ENCODE results near the gene REC8.
"Not testable (repeated sequence)": the region's sequence is repeated elsewhere in the genome, so short reads cannot be mapped to it uniquely, and the experiment has no call there.

The REC8 gene

DNA sequence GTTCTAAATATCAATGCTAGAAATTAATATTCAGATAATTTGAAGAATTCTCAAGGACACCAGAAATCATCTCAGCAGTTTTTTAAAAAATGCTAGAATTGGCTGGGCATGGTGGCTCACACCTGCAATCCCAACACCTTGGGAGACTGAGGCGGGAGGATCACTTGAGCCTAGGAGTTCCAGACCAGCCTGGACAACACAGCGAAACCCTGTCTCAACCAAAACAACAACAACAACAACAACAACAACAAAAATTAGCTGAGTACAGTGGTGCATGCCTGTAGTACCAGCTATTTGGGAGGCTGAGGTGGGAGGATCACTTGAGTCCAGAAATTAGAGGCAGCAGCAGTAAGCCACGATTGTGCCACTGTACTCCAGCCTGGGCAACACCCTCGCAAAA, 47.2 kb downstream of the REC8 start:
- H3K4me2 ChIP-seq (ENCODE audit: insufficient read depth, low read length): no peak overlapping the region
- ATAC-seq (ENCODE audit: insufficient read depth, low read depth): no peak
- H3K79me2 ChIP-seq (ENCODE audit: insufficient read depth, low read length): peaks cover 54% of the 10 kb centered on the region
- no peak overlapping the region for H3K4me3 ChIP-seq (ENCODE audit: low read depth in 1 of 2, low read length in 2 of 2)
- H3K9me3 ChIP-seq (ENCODE audit: insufficient read depth, low read length, severe bottlenecking): no peaks in the 10 kb centered on the region
- peaks cover 2% of the 10 kb centered on the region; the same call in 1 of the 2 replicates for H4K20me1 ChIP-seq (ENCODE audit: insufficient read depth, low read length)
- no peak overlapping the region for H3K9ac ChIP-seq (ENCODE audit: low read depth, low read length)
- peaks cover 11% of the 10 kb centered on the region for H3K36me3 ChIP-seq (ENCODE audit: insufficient read depth, low read length)
- TF ChIP-seq, protein P1, sequence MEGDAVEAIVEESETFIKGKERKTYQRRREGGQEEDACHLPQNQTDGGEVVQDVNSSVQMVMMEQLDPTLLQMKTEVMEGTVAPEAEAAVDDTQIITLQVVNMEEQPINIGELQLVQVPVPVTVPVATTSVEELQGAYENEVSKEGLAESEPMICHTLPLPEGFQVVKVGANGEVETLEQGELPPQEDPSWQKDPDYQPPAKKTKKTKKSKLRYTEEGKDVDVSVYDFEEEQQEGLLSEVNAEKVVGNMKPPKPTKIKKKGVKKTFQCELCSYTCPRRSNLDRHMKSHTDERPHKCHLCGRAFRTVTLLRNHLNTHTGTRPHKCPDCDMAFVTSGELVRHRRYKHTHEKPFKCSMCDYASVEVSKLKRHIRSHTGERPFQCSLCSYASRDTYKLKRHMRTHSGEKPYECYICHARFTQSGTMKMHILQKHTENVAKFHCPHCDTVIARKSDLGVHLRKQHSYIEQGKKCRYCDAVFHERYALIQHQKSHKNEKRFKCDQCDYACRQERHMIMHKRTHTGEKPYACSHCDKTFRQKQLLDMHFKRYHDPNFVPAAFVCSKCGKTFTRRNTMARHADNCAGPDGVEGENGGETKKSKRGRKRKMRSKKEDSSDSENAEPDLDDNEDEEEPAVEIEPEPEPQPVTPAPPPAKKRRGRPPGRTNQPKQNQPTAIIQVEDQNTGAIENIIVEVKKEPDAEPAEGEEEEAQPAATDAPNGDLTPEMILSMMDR (IDR thresholded peaks at IDR 0.05; ENCODE audit: borderline replicate concordance, extremely low read depth, low read length, poor library complexity, severe bottlenecking): no peak
- no peak for TF ChIP-seq EZH2 (IDR thresholded peaks at IDR 0.05; ENCODE audit: borderline replicate concordance, low read depth, low read length, severe bottlenecking)
- no peak overlapping the region for H3K27ac ChIP-seq (ENCODE audit: low read length)
- H2AFZ ChIP-seq (ENCODE audit: low read depth, low read length): no peak overlapping the region
- H3K4me1 ChIP-seq (ENCODE audit: insufficient read depth, low read length): peaks cover 26% of the 10 kb centered on the region
- DNase-seq: no peak
- H3K27me3 ChIP-seq (ENCODE audit: insufficient read depth, low read length, poor library complexity): no peaks in the 10 kb centered on the region

DNA sequence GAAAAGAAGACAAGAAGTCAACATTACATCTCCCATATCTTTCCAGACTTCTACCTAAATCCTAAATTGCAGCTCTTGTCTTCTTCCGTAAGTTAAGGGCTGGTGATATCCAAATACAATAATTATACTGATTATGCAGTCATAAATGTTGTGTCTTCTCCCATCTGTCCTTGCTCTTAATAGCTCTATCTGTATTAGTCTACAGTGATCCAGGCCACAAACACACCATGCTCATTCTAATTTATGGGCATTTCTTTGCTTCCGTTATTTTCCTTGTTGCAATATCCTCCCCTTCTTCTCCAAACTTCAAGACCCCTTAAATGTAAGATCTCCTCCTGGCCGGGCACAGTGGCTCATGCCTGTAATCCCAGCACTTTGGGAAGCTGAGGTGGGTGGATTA, 47.6 kb downstream of the REC8 start:
- no peak overlapping the region for H3K4me3 ChIP-seq (ENCODE audit: low read depth in 1 of 2, low read length in 2 of 2)
- H3K27me3 ChIP-seq (ENCODE audit: insufficient read depth, low read length, poor library complexity): no peaks in the 10 kb centered on the region
- H2AFZ ChIP-seq (ENCODE audit: low read depth, low read length): no peak overlapping the region
- ATAC-seq (ENCODE audit: insufficient read depth, low read depth): no peak
- TF ChIP-seq, protein P1 (IDR thresholded peaks at IDR 0.05; ENCODE audit: borderline replicate concordance, extremely low read depth, low read length, poor library complexity, severe bottlenecking): no peak
- no peak for TF ChIP-seq EZH2 (IDR thresholded peaks at IDR 0.05; ENCODE audit: borderline replicate concordance, low read depth, low read length, severe bottlenecking)
- no peak overlapping the region for H3K4me2 ChIP-seq (ENCODE audit: insufficient read depth, low read length)
- H3K36me3 ChIP-seq (ENCODE audit: insufficient read depth, low read length): peaks cover 11% of the 10 kb centered on the region
- no peak overlapping the region for H3K27ac ChIP-seq (ENCODE audit: low read length)
- DNase-seq: no peak
- peaks cover 22% of the 10 kb centered on the region for H3K4me1 ChIP-seq (ENCODE audit: insufficient read depth, low read length)
- H3K79me2 ChIP-seq (ENCODE audit: insufficient read depth, low read length): peaks cover 55% of the 10 kb centered on the region
- no peak overlapping the region for H3K9ac ChIP-seq (ENCODE audit: low read depth, low read length)
- H3K9me3 ChIP-seq (ENCODE audit: insufficient read depth, low read length, severe bottlenecking): no peaks in the 10 kb centered on the region
- peaks cover 2% of the 10 kb centered on the region; the same call in 1 of the 2 replicates for H4K20me1 ChIP-seq (ENCODE audit: insufficient read depth, low read length)

DNA sequence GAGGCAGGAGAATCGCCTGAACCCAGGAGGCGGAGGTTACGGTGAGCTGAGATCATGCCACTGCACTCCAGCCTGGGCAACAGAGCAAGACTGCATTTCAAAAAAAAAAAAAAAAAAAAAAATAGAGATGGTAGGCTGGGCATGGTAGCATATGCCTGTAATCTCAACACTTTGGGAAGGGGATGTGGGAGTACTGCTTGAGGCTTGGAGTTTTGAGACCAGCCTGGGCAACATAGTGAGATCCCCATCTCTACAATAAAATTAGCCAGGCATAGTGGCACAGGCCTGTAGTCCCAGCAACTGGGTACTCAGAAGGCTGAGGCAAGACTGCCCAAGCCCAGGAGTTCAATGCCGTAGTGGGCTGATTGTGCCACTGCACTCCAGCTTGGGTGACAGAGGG, 51.1 kb downstream of the REC8 start:
- H3K4me2 ChIP-seq (ENCODE audit: insufficient read depth, low read length); H3K9me3 ChIP-seq (ENCODE audit: insufficient read depth, low read length, severe bottlenecking); H3K4me3 ChIP-seq (ENCODE audit: low read depth in 1 of 2, low read length in 2 of 2); ATAC-seq (ENCODE audit: insufficient read depth, low read depth); DNase-seq; H2AFZ ChIP-seq (ENCODE audit: low read depth, low read length); H3K9ac ChIP-seq (ENCODE audit: low read depth, low read length); H3K27me3 ChIP-seq (ENCODE audit: insufficient read depth, low read length, poor library complexity); H3K27ac ChIP-seq (ENCODE audit: low read length); H3K4me1 ChIP-seq (ENCODE audit: insufficient read depth, low read length); H3K36me3 ChIP-seq (ENCODE audit: insufficient read depth, low read length); H4K20me1 ChIP-seq (ENCODE audit: insufficient read depth, low read length): not testable (repeated sequence)
- peaks cover 75% of the 10 kb centered on the region for H3K79me2 ChIP-seq (ENCODE audit: insufficient read depth, low read length)

DNA sequence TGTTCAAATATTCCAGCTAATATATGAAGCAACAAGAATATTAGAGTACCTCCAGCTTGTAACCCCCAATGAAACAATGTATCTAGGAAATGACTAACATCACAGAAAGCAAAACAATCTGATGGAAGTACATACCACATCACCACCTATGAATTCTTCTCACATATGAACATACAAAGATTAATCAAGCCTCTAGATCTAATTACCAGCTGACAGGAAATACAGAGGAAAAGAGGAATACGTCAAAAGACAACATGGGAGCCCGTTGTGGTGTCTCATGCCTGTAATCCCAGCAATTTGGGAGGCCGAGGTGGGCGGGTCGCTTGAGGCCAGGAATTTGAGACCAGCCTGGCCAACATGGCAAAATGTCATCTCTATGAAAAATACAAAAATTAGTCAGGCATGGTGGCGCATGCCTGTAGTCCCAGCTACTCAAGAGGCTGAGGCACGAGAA, 52.8 kb downstream of the REC8 start:
- no peak for ATAC-seq (ENCODE audit: insufficient read depth, low read depth)
- no peak overlapping the region for H2AFZ ChIP-seq (ENCODE audit: low read depth, low read length)
- H4K20me1 ChIP-seq (ENCODE audit: insufficient read depth, low read length): peaks cover 2% of the 10 kb centered on the region; the same call in 1 of the 2 replicates
- H3K27ac ChIP-seq (ENCODE audit: low read length): no peak overlapping the region
- H3K9me3 ChIP-seq (ENCODE audit: insufficient read depth, low read length, severe bottlenecking): no peaks in the 10 kb centered on the region
- no peak overlapping the region for H3K4me2 ChIP-seq (ENCODE audit: insufficient read depth, low read length)
- H3K9ac ChIP-seq (ENCODE audit: low read depth, low read length): no peak overlapping the region
- H3K27me3 ChIP-seq (ENCODE audit: insufficient read depth, low read length, poor library complexity): no peaks in the 10 kb centered on the region
- no peak for DNase-seq
- H3K79me2 ChIP-seq (ENCODE audit: insufficient read depth, low read length): peaks cover 81% of the 10 kb centered on the region
- TF ChIP-seq, protein P1 (IDR thresholded peaks at IDR 0.05; ENCODE audit: borderline replicate concordance, extremely low read depth, low read length, poor library complexity, severe bottlenecking): no peak
- TF ChIP-seq EZH2 (IDR thresholded peaks at IDR 0.05; ENCODE audit: borderline replicate concordance, low read depth, low read length, severe bottlenecking): no peak
- peaks cover 11% of the 10 kb centered on the region for H3K36me3 ChIP-seq (ENCODE audit: insufficient read depth, low read length)
- no peak overlapping the region for H3K4me3 ChIP-seq (ENCODE audit: low read depth in 1 of 2, low read length in 2 of 2)
- H3K4me1 ChIP-seq (ENCODE audit: insufficient read depth, low read length): peaks cover 3% of the 10 kb centered on the region; the same call in 1 of the 2 replicates

Data from DND-41 (cell line).